Stomach (tissue), 4 donors: Measurements from ENCODE around the gene MEF2A.

ENCODE experiments used
- CTCF ChIP-seq, 7 experiments: fragments of 450-650 bp in 4 of 7; fragments of 200-600 bp in 3 of 7; sonication (generic) in 3 of 7; IDR thresholded peaks; one replicate each; pipeline ENCODE4 v1.5.1; 2016 to 2019; ENCODE audit warnings: antibody characterized with exemption in 7 of 7, control low read depth in 2 of 7, mild to moderate bottlenecking in 1 of 7
- EP300 ChIP-seq: sonication (generic); formaldehyde crosslinking; IDR thresholded peaks from one replicate; pipeline ENCODE4 v1.6.1; 2017; ENCODE audit warnings: antibody characterized with exemption
- POLR2A ChIP-seq, 4 donors: fragments of 450-650 bp; IDR thresholded peaks; one replicate each; pipeline ENCODE4 v1.6.1; 2016; ENCODE audit warnings: antibody characterized with exemption in 4 of 4, control low read depth in 2 of 4, mild to moderate bottlenecking in 1 of 4, moderate library complexity in 1 of 4
- POLR2AphosphoS5 ChIP-seq, 3 donors: sonication (generic); formaldehyde crosslinking; IDR thresholded peaks; one replicate each; pipeline ENCODE4 v1.6.1; 2016; ENCODE audit warnings: antibody characterized with exemption in 3 of 3

- TF ChIP-seq CTCF (IDR thresholded peaks at IDR 0.05): no peak
- TF ChIP-seq POLR2A (IDR thresholded peaks at IDR 0.05): no peak
- no peak for TF ChIP-seq EP300
- TF ChIP-seq POLR2AphosphoS5 (IDR thresholded peaks at IDR 0.05): peak in 1 of 3 donors; percentile 46
Measured at GRCh38 chr15:99620178-99620577, 54.4 kb downstream of the MEF2A start.
